Spleen (tissue), 11 donors: ENCODE results near the gene S1PR4. TPM values are rescaled to one million over a fixed set of nuclear protein-coding genes. Genes with fewer than 3 reads are reported as not detected.

Experiments
- DNase-seq: peaks from one replicate; pipeline ENCODE4 v3.0.0-alpha.2; 2020
- H3K27ac ChIP-seq, 8 donors: fragments of 200-600 bp; sonication (generic) in 7 of 8; 1 replicate in 4 of 8; 2 replicates in 4 of 8; pipeline versions ENCODE4 v1.5.0 to v1.8.0; 2016 to 2021; ENCODE audit warnings: inconsistent platforms in 4 of 8, mild to moderate bottlenecking in 4 of 8, moderate library complexity in 1 of 8
- H3K27me3 ChIP-seq, 7 donors: fragments of 200-600 bp; sonication (generic) in 6 of 7; replicated peaks in 1 of 7; 1 replicate in 4 of 7; 2 replicates in 3 of 7; pipeline versions ENCODE4 v1.5.0 to v1.8.0; 2016 to 2021; ENCODE audit warnings: inconsistent platforms in 3 of 7, mild to moderate bottlenecking in 1 of 7
- H3K36me3 ChIP-seq, 6 donors: fragments of 200-600 bp; sonication (generic) in 5 of 6; 1 replicate in 4 of 6; 2 replicates in 2 of 6; pipeline versions ENCODE4 v1.5.0 to v1.8.0; 2016 to 2021; ENCODE audit warnings: inconsistent platforms in 2 of 6
- H3K4me1 ChIP-seq, 6 donors: fragments of 200-600 bp; sonication (generic) in 5 of 6; 1 replicate in 3 of 6; 2 replicates in 3 of 6; pipeline versions ENCODE4 v1.5.0 to v1.8.0; 2016 to 2021; ENCODE audit warnings: inconsistent platforms in 3 of 6
- H3K4me3 ChIP-seq, 8 donors: fragments of 200-600 bp; sonication (generic) in 7 of 8; 1 replicate in 4 of 8; 2 replicates in 4 of 8; pipeline versions ENCODE4 v1.5.0 to v1.8.0; 2016 to 2021; ENCODE audit warnings: inconsistent platforms in 4 of 8, mild to moderate bottlenecking in 4 of 8, moderate library complexity in 2 of 8
- H3K9me3 ChIP-seq, 8 donors: fragments of 200-600 bp; sonication (generic) in 7 of 8; 1 replicate in 4 of 8; 2 replicates in 4 of 8; pipeline versions ENCODE4 v1.5.0 to v1.8.0; 2016 to 2021; ENCODE audit warnings: inconsistent platforms in 4 of 8
- POLR2A ChIP-seq, 3 donors: fragments of 450-650 bp; IDR thresholded peaks; one replicate each; pipeline ENCODE4 v1.5.1; 2017; ENCODE audit warnings: antibody characterized with exemption in 3 of 3, mild to moderate bottlenecking in 1 of 3
- POLR2AphosphoS5 ChIP-seq, 3 donors: sonication (generic); formaldehyde crosslinking; IDR thresholded peaks; one replicate each; pipeline ENCODE4 v1.5.1; 2017; ENCODE audit warnings: antibody characterized with exemption in 3 of 3
- WGBS, 5 donors: extraction: QIAGEN DNeasy Blood & Tissue Kit in 3 of 5; methylation state at CpG; one replicate each; pipeline versions ENCODE4 v1.1.5 to v1.1.7; 2013 to 2018; 5-methylcytosine and 5-hydroxymethylcytosine counted together
- intact Hi-C: fragments of 100-400 bp; cut with DNase I; formaldehyde crosslinking; loops from one replicate; pipeline ENCODE4 v1.15.0; 2023; ENCODE audit warnings: low total_unique reads
- polyA plus RNA-seq, 3 donors: library from polyadenylated mRNA; stranded (reverse); fragments of 200-250 nt; gene quantifications; one replicate each; pipeline ENCODE4 v1.2.1, GENCODE V29; 2013
- total RNA-seq, 7 donors: library from RNA; depleted of rRNA in 3 of 7; stranded (reverse); fragments of >200 nt in 3 of 7; fragmentation: NEBNext Ultra II Directional in 4 of 7; extraction: Animal tissue kit (Norgen Biotek cat#: 25700) in 4 of 7; gene quantifications; one replicate each; pipeline versions ENCODE4 v1.1.0 to v1.2.1, GENCODE V29; 2016 to 2021
- TF ChIP-seq, protein P1 (sequence below), 11 experiments: fragments of 200-600 bp in 7 of 11; fragments of 450-650 bp in 4 of 11; sonication (generic) in 4 of 11; IDR thresholded peaks in 8 of 11; conservative IDR thresholded peaks in 3 of 11; 1 replicate in 7 of 11; 2 replicates in 4 of 11; pipeline versions ENCODE4 v1.4.0 to v1.8.0; 2016 to 2021; ENCODE audit warnings: antibody characterized with exemption in 11 of 11, inconsistent platforms in 4 of 11, mild to moderate bottlenecking in 1 of 11
- donor health status: healthy with polysubstance abuse.
- donor health status: DM: no; HTN: no; CAD: no; lungs with moderate emphysema.
- donor health status: DM: no; HTN: no; CAD: no.
- donor health status: Bipolar disorder and iron deficiency.
- donor health status: healthy.
- donor health status: DM: no; HTN: no; CAD: no.
- donor health status: DM: yes; HTN: yes; CAD: no.

The S1PR4 gene
- total and polyA plus RNA-seq, 10 donors = 44.7 to 171 (median 62.0) TPM

DNA sequence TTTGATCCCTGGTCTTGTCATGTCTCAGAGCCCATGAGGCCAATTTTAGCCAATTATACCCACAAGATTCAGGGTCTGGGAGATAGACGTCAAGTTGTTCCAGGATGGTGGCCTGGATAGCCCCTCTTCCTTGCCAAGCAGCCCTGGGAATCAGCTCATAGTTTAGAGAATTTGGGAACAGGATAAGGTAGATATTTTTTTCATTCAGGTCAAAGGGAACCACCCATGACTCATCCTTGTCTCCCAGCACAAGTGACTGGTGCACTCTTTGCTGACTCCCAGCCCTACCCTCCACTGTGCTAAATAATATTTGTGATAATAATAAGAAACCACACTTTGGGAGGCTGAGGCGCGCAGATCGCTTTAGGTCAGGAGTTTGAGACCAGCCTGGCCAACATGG lies 17.1 kb upstream of the S1PR4 start:
- Histone ChIP-seq H3K27ac (peak overlapping the region in 1 of 8 donors; percentile 4), H3K36me3 (peaks cover 0 to 52% (median 0%) of the 10 kb centered on the region in 6 donors), H3K9me3 (peaks cover 0 to 5% (median 0%) of the 10 kb centered on the region in 8 donors), H3K4me1 (peaks cover 0 to 38% (median 14%) of the 10 kb centered on the region in 6 donors), H3K27me3 (no peaks in the 10 kb centered on the region), H3K4me3 (no peak overlapping the region)
- DNase-seq = no peak
- intact Hi-C loops = loop anchor here (5.0 kb wide), 1 partner anchor 204 kb away; no protein-coding TSS in a partner anchor
- 84 to 97% (median 89%) methylated on average over 4 of the region's 4 CpGs for WGBS, 5 donors
- TF ChIP-seq POLR2A (IDR thresholded peaks at IDR 0.05) (no peak), POLR2AphosphoS5 (IDR thresholded peaks at IDR 0.05) (no peak)
- TF ChIP-seq, protein P1, sequence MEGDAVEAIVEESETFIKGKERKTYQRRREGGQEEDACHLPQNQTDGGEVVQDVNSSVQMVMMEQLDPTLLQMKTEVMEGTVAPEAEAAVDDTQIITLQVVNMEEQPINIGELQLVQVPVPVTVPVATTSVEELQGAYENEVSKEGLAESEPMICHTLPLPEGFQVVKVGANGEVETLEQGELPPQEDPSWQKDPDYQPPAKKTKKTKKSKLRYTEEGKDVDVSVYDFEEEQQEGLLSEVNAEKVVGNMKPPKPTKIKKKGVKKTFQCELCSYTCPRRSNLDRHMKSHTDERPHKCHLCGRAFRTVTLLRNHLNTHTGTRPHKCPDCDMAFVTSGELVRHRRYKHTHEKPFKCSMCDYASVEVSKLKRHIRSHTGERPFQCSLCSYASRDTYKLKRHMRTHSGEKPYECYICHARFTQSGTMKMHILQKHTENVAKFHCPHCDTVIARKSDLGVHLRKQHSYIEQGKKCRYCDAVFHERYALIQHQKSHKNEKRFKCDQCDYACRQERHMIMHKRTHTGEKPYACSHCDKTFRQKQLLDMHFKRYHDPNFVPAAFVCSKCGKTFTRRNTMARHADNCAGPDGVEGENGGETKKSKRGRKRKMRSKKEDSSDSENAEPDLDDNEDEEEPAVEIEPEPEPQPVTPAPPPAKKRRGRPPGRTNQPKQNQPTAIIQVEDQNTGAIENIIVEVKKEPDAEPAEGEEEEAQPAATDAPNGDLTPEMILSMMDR (IDR thresholded peaks at IDR 0.05 in 8 of 11, conservative IDR thresholded peaks at IDR 0.05 in 3 of 11) = no peak

DNA sequence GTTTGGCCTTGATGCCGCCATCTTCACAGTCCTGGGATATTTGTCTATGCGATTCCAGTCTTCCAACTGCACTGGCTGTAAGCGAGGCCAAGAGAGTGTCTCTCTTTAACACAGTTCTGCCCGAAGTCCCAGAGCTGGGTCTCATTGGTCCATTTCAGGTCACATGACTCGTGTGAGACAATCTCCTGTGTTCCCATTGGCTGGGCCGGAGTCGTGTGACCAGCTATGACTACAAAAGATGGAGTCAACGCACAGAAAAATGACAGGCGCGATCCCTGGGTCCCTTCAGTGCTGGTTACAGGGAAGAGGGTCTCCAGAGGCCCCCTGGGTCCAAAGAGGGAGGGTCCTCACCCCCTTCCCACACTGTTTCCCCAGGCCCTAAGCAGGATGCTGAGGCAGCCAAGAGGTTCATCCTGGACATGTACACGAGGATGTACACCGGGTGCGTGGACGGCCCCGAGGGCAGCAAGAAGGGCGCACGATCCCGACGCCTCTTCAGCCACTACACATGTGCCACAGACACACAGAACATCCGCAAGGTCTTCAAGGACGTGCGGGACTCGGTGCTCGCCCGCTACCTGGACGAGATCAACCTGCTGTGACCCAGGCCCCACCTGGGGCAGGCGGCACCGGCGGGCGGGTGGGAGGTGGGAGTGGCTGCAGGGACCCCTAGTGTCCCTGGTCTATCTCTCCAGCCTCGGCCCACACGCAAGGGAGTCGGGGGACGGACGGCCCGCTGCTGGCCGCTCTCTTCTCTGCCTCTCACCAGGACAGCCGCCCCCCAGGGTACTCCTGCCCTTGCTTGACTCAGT lies 15.9 kb upstream of the S1PR4 start:
- DNase-seq = no peak
- no peaks in the 10 kb centered on the region for H3K27me3 ChIP-seq
- intact Hi-C loops = loop anchor here (5.0 kb wide), 1 partner anchor 205 kb away; no protein-coding TSS in a partner anchor
- peaks cover 0 to 45% (median 0%) of the 10 kb centered on the region in 6 donors for H3K36me3 ChIP-seq
- peak overlapping the region in 2 of 8 donors; percentile 93 to 97 for H3K27ac ChIP-seq
- no peak for TF ChIP-seq POLR2A (IDR thresholded peaks at IDR 0.05)
- TF ChIP-seq POLR2AphosphoS5 (IDR thresholded peaks at IDR 0.05) = no peak
- TF ChIP-seq, protein P1 (IDR thresholded peaks at IDR 0.05 in 8 of 11, conservative IDR thresholded peaks at IDR 0.05 in 3 of 11) = no peak
- 69 to 82% (median 79%) methylated on average over 35 to 38 of the region's 38 CpGs for WGBS, 5 donors
- peaks cover 0 to 5% (median 0%) of the 10 kb centered on the region in 8 donors for H3K9me3 ChIP-seq
- H3K4me3 ChIP-seq = peak overlapping the region in 1 of 8 donors; percentile 58
- peaks cover 0 to 38% (median 14%) of the 10 kb centered on the region in 6 donors for H3K4me1 ChIP-seq

DNA sequence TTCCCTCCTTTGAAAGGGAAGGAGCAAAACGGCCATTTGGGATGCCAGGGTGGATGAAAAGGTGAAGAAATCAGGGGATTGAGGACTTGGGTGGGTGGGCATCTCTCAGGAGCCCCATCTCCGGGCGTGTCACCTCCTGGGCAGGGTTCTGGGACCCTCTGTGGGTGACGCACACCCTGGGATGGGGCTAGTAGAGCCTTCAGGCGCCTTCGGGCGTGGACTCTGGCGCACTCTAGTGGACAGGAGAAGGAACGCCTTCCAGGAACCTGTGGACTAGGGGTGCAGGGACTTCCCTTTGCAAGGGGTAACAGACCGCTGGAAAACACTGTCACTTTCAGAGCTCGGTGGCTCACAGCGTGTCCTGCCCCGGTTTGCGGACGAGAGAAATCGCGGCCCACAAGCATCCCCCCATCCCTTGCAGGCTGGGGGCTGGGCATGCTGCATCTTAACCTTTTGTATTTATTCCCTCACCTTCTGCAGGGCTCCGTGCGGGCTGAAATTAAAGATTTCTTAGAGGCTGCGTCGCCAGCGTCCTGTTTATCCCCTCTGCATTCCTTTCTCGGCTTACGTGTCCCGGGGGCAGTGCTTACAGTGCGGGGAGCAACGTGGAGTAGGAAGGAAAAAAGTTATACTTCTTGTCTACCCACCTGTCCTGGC lies 15.2 kb upstream of the S1PR4 start:
- peak overlapping the region in 1 of 8 donors; percentile 58 for H3K4me3 ChIP-seq
- peak; percentile 94 for DNase-seq
- H3K27ac ChIP-seq = peak overlapping the region in 5 of 8 donors; percentile 77 to 97 (median 92)
- H3K36me3 ChIP-seq = peaks cover 0 to 37% (median 0%) of the 10 kb centered on the region in 6 donors
- H3K4me1 ChIP-seq = peaks cover 0 to 38% (median 14%) of the 10 kb centered on the region in 6 donors
- TF ChIP-seq, protein P1 (IDR thresholded peaks at IDR 0.05 in 8 of 11, conservative IDR thresholded peaks at IDR 0.05 in 3 of 11) = peak; percentile 79 to 98 (median 92)
- TF ChIP-seq POLR2AphosphoS5 (IDR thresholded peaks at IDR 0.05) (peak in 1 of 3 donors; percentile 21), POLR2A (IDR thresholded peaks at IDR 0.05) (no peak)
- no peaks in the 10 kb centered on the region for H3K27me3 ChIP-seq
- intact Hi-C loops = loop anchor here (5.0 kb wide), 1 partner anchor 206 kb away; no protein-coding TSS in a partner anchor
- whole genome bisulfite sequencing, 5 donors = 28 to 43% (median 32%) methylated on average over 21 to 27 of the region's 27 CpGs
- peaks cover 0 to 5% (median 0%) of the 10 kb centered on the region in 8 donors for H3K9me3 ChIP-seq
